Panc1 (cell line): ENCODE measurements around the gene ANO2.

Experiments used
- CTCF ChIP-seq: fragments of 450-650 bp; IDR thresholded peaks from 2 replicates; pipeline ENCODE4 v1.5.1; 2017; ENCODE audit warnings: mild to moderate bottlenecking
- POLR2AphosphoS5 ChIP-seq: IDR thresholded peaks from 2 replicates; pipeline ENCODE4 v1.6.1; 2012; ENCODE audit warnings: mild to moderate bottlenecking, low read depth, low read length, moderate library complexity
- REST ChIP-seq, 2 experiments: IDR thresholded peaks; 2 replicates each; pipeline ENCODE4 v1.6.1; 2011 to 2012; ENCODE audit warnings: low read depth in 2 of 2, control low read depth in 1 of 2, low read length in 1 of 2, mild to moderate bottlenecking in 1 of 2, moderate library complexity in 1 of 2; ENCODE audit not compliant: insufficient read depth in 1 of 2
- TCF7L2 ChIP-seq: IDR thresholded peaks from 2 replicates; pipeline ENCODE4 v1.6.1; 2011; ENCODE audit warnings: mild to moderate bottlenecking, low read depth, low read length, inconsistent platforms

GRCh38 chr12:5633106-5633505 lies 312.0 kb downstream of the ANO2 start:
- TF ChIP-seq CTCF, result no peak
- no peak for TF ChIP-seq POLR2AphosphoS5
- TF ChIP-seq TCF7L2, result no peak
- no peak for TF ChIP-seq REST (IDR thresholded peaks at IDR 0.05; ENCODE audit: insufficient read depth in 1 of 2, low read depth in 2 of 2, low read length in 1 of 2)
